Panc1 (cell line): ENCODE data around the gene TTLL5. TPM values are rescaled to one million over a fixed set of nuclear protein-coding genes. Genes with fewer than 3 reads are reported as not detected.

ENCODE experiments used
- ATAC-seq: fragments of 200-7000 bp; cut with Tn5 transposase; 2 replicates; pipeline ENCODE4 v1.9.1; 2020; ENCODE audit warnings: mild to moderate bottlenecking, moderate library complexity
- BruUV-seq: library from RNA; stranded (reverse); fragments of 400-500 nt; replicated peaks from 2 replicates; lab custom pipeline; 2021; lab: Mats Ljungman, UMichigan
- CTCF ChIA-PET: fragments of 300-600 bp; sonication (Branson Sonifier 250); formaldehyde crosslinking; loops from one replicate; lab custom pipeline; 2022; ENCODE audit warnings: antibody characterized with exemption; lab: Charles Lee
- POLR2A ChIA-PET: fragments of 300-600 bp; sonication (Branson Sonifier 250); formaldehyde crosslinking; loops from one replicate; lab custom pipeline; 2022; ENCODE audit warnings: antibody characterized with exemption; lab: Charles Lee
- DNase-seq: peaks from one replicate; pipeline ENCODE4 v3.0.0-alpha.2; 2010; ENCODE audit warnings: low read depth, low spot score
- H3K27ac ChIP-seq: 2 replicates; pipeline ENCODE4 v1.5.1; 2011; ENCODE audit warnings: mild to moderate bottlenecking, low read length, inconsistent platforms
- H3K27me3 ChIP-seq: fragments of 200-500 bp; sonication (Bioruptor generic); 2 replicates; pipeline ENCODE4 v1.6.0; 2014; ENCODE audit warnings: low read length, inconsistent platforms; ENCODE audit not compliant: control insufficient read depth, insufficient read depth
- H3K36me3 ChIP-seq: fragments of 200-500 bp; sonication (Bioruptor generic); 2 replicates; pipeline ENCODE4 v1.5.1; 2014; ENCODE audit warnings: inconsistent platforms, mild to moderate bottlenecking, low read length, moderate library complexity; ENCODE audit not compliant: control insufficient read depth, insufficient read depth
- H3K4me1 ChIP-seq: 2 replicates; pipeline ENCODE4 v1.5.1; 2011; ENCODE audit warnings: inconsistent platforms, mild to moderate bottlenecking, low read length, moderate library complexity; ENCODE audit not compliant: control insufficient read depth, insufficient read depth
- H3K4me3 ChIP-seq, 2 experiments: 2 replicates each; pipeline ENCODE4 v1.5.1; 2011 to 2012; ENCODE audit warnings: low read depth in 2 of 2, low read length in 2 of 2, mild to moderate bottlenecking in 2 of 2, inconsistent platforms in 1 of 2, moderate library complexity in 1 of 2
- H3K9me3 ChIP-seq: fragments of 200-500 bp; sonication (Bioruptor generic); 2 replicates; pipeline ENCODE4 v1.5.1; 2014; ENCODE audit warnings: low read depth, mild to moderate bottlenecking, inconsistent platforms, low read length, moderate library complexity; ENCODE audit not compliant: control insufficient read depth, insufficient read depth
- CTCF ChIP-seq: fragments of 450-650 bp; IDR thresholded peaks from 2 replicates; pipeline ENCODE4 v1.5.1; 2017; ENCODE audit warnings: mild to moderate bottlenecking
- POLR2AphosphoS5 ChIP-seq: IDR thresholded peaks from 2 replicates; pipeline ENCODE4 v1.6.1; 2012; ENCODE audit warnings: mild to moderate bottlenecking, low read depth, low read length, moderate library complexity
- REST ChIP-seq, 2 experiments: IDR thresholded peaks; 2 replicates each; pipeline ENCODE4 v1.6.1; 2011 to 2012; ENCODE audit warnings: low read depth in 2 of 2, control low read depth in 1 of 2, low read length in 1 of 2, mild to moderate bottlenecking in 1 of 2, moderate library complexity in 1 of 2; ENCODE audit not compliant: insufficient read depth in 1 of 2
- SIN3A ChIP-seq: IDR thresholded peaks from 2 replicates; pipeline ENCODE4 v1.6.1; 2012; ENCODE audit warnings: low read depth, mild to moderate bottlenecking, low read length, moderate library complexity, borderline replicate concordance; ENCODE audit not compliant: insufficient read depth
- TCF7L2 ChIP-seq: IDR thresholded peaks from 2 replicates; pipeline ENCODE4 v1.6.1; 2011; ENCODE audit warnings: mild to moderate bottlenecking, low read depth, low read length, inconsistent platforms
- in situ Hi-C: cut with HindIII; loops from 2 replicates; pipeline ENCODE4 v1.10.0; 2016; ENCODE audit warnings: low sequenced_read_pairs, low pct_unique_long_range_greater_than_20kb
- intact Hi-C: fragments of 100-400 bp; cut with micrococcal nuclease; formaldehyde crosslinking; loops from one replicate; pipeline ENCODE4 v1.10.0; 2022; ENCODE audit not compliant: unreplicated experiment
- total RNA-seq: library from RNA; stranded (reverse); gene quantifications from one replicate; pipeline ENCODE4 v1.2.1, GENCODE V29; 2021; ENCODE audit not compliant: unreplicated experiment

TTLL5 gene
- total RNA-seq, 1 experiment from 2014 or later, result 23.5 TPM

GRCh38 chr14:75968456-75968855, 307.4 kb downstream of the TTLL5 start:
- Histone ChIP-seq H3K4me1 (no peaks in the 10 kb centered on the region), H3K27me3 (no peaks in the 10 kb centered on the region), H3K4me3 (no peak overlapping the region), H3K9me3 (no peaks in the 10 kb centered on the region), H3K36me3 (no peaks in the 10 kb centered on the region), H3K27ac (no peak overlapping the region)
- no peak for ATAC-seq
- in situ Hi-C loops (no loop called here), intact Hi-C loops (no loop called here)
- CTCF ChIA-PET, result no interaction called here
- POLR2A ChIA-PET, result no interaction called here
- DNase-seq, result no peak
- no peak for TF ChIP-seq TCF7L2
- no peak for TF ChIP-seq SIN3A
- TF ChIP-seq CTCF, result no peak
- no peak for TF ChIP-seq REST (IDR thresholded peaks at IDR 0.05; ENCODE audit: insufficient read depth in 1 of 2, low read depth in 2 of 2, low read length in 1 of 2)
- no peak for TF ChIP-seq POLR2AphosphoS5
- no TSS peak for BruUV-seq

GRCh38 chr14:75969126-75969525, 308.1 kb downstream of the TTLL5 start:
- no peak for TF ChIP-seq CTCF
- no peak for TF ChIP-seq TCF7L2
- no peak for TF ChIP-seq SIN3A
- no peak for TF ChIP-seq REST (IDR thresholded peaks at IDR 0.05; ENCODE audit: insufficient read depth in 1 of 2, low read depth in 2 of 2, low read length in 1 of 2)
- no peak for TF ChIP-seq POLR2AphosphoS5
- no peak overlapping the region for H3K4me3 ChIP-seq
- H3K9me3 ChIP-seq, result no peaks in the 10 kb centered on the region
- DNase-seq (no peak), ATAC-seq (no peak)
- H3K27me3 ChIP-seq, result no peaks in the 10 kb centered on the region
- no peak overlapping the region for H3K27ac ChIP-seq
- intact Hi-C loops (no loop called here), in situ Hi-C loops (no loop called here)
- CTCF ChIA-PET, result no interaction called here
- BruUV-seq, result no TSS peak
- no peaks in the 10 kb centered on the region for H3K4me1 ChIP-seq
- POLR2A ChIA-PET, result no interaction called here
- no peaks in the 10 kb centered on the region for H3K36me3 ChIP-seq
